Hepatocyte (in vitro differentiated cells): Measurements from ENCODE around the gene SNX24.

Experiments
- EZH2 ChIP-seq: fragments of 200-600 bp; sonication (generic); IDR thresholded peaks from 2 replicates; pipeline ENCODE4 v1.6.1; 2016; ENCODE audit warnings: antibody characterized with exemption, mild to moderate bottlenecking, borderline replicate concordance
- EZH2phosphoT487 ChIP-seq: fragments of 200-600 bp; sonication (generic); IDR thresholded peaks from one replicate; pipeline ENCODE4 v1.6.1; 2018; ENCODE audit warnings: antibody characterized with exemption, mild to moderate bottlenecking, low read depth, moderate library complexity; ENCODE audit not compliant: unreplicated experiment, severe bottlenecking
- TF ChIP-seq, protein P1 (sequence below): fragments of 200-600 bp; sonication (generic); IDR thresholded peaks from 2 replicates; pipeline ENCODE4 v1.5.1; 2016; ENCODE audit warnings: antibody characterized with exemption, mild to moderate bottlenecking; ENCODE audit not compliant: poor library complexity

DNA sequence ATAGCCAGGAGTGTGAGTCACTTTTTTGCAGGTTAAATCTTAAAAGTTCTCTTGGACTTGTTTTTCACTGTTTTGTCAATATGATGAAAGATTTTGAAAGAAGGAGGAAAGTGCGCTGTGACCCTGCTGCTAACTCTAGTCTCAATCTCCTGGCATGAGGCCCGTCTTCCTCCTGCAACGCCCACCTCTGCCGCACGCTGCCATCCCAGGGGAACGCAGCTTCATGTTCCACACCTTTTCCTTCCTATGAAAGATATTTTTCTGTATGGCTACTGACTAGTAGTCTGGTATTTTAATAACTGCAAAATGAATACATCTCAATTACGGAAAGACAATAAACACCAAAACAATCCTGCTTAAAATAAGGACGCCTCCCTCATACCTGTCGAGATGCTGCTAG is 182.8 kb downstream of the SNX24 start:
- TF ChIP-seq, protein P1, sequence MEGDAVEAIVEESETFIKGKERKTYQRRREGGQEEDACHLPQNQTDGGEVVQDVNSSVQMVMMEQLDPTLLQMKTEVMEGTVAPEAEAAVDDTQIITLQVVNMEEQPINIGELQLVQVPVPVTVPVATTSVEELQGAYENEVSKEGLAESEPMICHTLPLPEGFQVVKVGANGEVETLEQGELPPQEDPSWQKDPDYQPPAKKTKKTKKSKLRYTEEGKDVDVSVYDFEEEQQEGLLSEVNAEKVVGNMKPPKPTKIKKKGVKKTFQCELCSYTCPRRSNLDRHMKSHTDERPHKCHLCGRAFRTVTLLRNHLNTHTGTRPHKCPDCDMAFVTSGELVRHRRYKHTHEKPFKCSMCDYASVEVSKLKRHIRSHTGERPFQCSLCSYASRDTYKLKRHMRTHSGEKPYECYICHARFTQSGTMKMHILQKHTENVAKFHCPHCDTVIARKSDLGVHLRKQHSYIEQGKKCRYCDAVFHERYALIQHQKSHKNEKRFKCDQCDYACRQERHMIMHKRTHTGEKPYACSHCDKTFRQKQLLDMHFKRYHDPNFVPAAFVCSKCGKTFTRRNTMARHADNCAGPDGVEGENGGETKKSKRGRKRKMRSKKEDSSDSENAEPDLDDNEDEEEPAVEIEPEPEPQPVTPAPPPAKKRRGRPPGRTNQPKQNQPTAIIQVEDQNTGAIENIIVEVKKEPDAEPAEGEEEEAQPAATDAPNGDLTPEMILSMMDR, result no peak
- TF ChIP-seq EZH2 (no peak), EZH2phosphoT487 (no peak)
